T-helper 1 cell treated with Interleukin-12 subunit alpha and Interleukin-12 subunit beta and Interleukin-4 antibody, amounts not matched to agents 30 μg/mL and 1 μg/mL, for 36 hours (primary cell): ENCODE data around the gene TGM3.
"Not testable (repeated sequence)": the region's sequence is repeated elsewhere in the genome, so short reads cannot be mapped to it uniquely, and the experiment has no call there.

Source experiments
- H3K27ac Mint-ChIP-seq: one replicate; pipeline ENCODE4 v1.8.0; 2021; ENCODE audit warnings: mild to moderate bottlenecking, mixed read lengths
- H3K27me3 Mint-ChIP-seq: one replicate; pipeline ENCODE4 v1.8.0; 2021; ENCODE audit warnings: low read depth, mixed read lengths
- H3K36me3 Mint-ChIP-seq: one replicate; pipeline ENCODE4 v1.8.0; 2021; ENCODE audit warnings: low read depth, mixed read lengths
- H3K4me1 Mint-ChIP-seq: one replicate; pipeline ENCODE4 v1.8.0; 2021; ENCODE audit warnings: low read depth, mixed read lengths
- H3K4me3 Mint-ChIP-seq: one replicate; pipeline ENCODE4 v1.8.0; 2021; ENCODE audit warnings: mild to moderate bottlenecking, moderate library complexity, mixed read lengths
- H3K9me3 Mint-ChIP-seq: one replicate; pipeline ENCODE4 v1.8.0; 2021; ENCODE audit warnings: mixed read lengths

The TGM3 gene

GRCh38 chr20:2295886-2296515, at the start of gene TGM3:
Gene TGM3, plus strand, starts transcription at chr20:2296001. Its CDS starts 63 bp downstream, at chr20:2296064.
- no peak within 1 kb of the TSS for H3K27ac Mint-ChIP-seq
- no peaks in the 10 kb centered on the region for H3K27me3 Mint-ChIP-seq
- H3K9me3 Mint-ChIP-seq = no peaks in the 10 kb centered on the region
- H3K36me3 Mint-ChIP-seq = no peaks in the 10 kb centered on the region
- H3K4me3 Mint-ChIP-seq = no peak within 1 kb of the TSS
- peaks cover 2% of the 10 kb centered on the region for H3K4me1 Mint-ChIP-seq

- no peaks in the 10 kb centered on the region for H3K36me3 Mint-ChIP-seq
- no peaks in the 10 kb centered on the region for H3K4me1 Mint-ChIP-seq
- H3K4me3 Mint-ChIP-seq = no peak overlapping the region
- no peaks in the 10 kb centered on the region for H3K9me3 Mint-ChIP-seq
- no peak overlapping the region for H3K27ac Mint-ChIP-seq
- peaks cover 12% of the 10 kb centered on the region for H3K27me3 Mint-ChIP-seq
Observed at GRCh38 chr20:2246069-2246491, 49.7 kb upstream of the TGM3 start.

- Mint-ChIP-seq H3K9me3 (no peaks in the 10 kb centered on the region), H3K27ac (no peak overlapping the region), H3K36me3 (no peaks in the 10 kb centered on the region)
Observed at GRCh38 chr20:2248837-2249236, 47.0 kb upstream of the TGM3 start.

GRCh38 chr20:2249935-2250334, 45.9 kb upstream of the TGM3 start:
- Mint-ChIP-seq H3K9me3 (no peaks in the 10 kb centered on the region), H3K36me3 (no peaks in the 10 kb centered on the region), H3K4me1 (peaks cover 1% of the 10 kb centered on the region), H3K27me3 (peaks cover 21% of the 10 kb centered on the region), H3K4me3 (no peak overlapping the region), H3K27ac (no peak overlapping the region)

More at GRCh38 chr20:2248837-2249236, 47.0 kb upstream of the TGM3 start:
- Mint-ChIP-seq H3K4me3 (no peak overlapping the region), H3K4me1 (peaks cover 1% of the 10 kb centered on the region), H3K27me3 (peaks cover 21% of the 10 kb centered on the region)

- Mint-ChIP-seq H3K4me3 (no peak overlapping the region), H3K9me3 (no peaks in the 10 kb centered on the region), H3K27me3 (peaks cover 26% of the 10 kb centered on the region)
Observed at GRCh38 chr20:2252419-2252997, 43.3 kb upstream of the TGM3 start.

GRCh38 chr20:2253256-2253655, 42.5 kb upstream of the TGM3 start:
- no peaks in the 10 kb centered on the region for H3K36me3 Mint-ChIP-seq
- H3K9me3 Mint-ChIP-seq = no peaks in the 10 kb centered on the region
- peaks cover 26% of the 10 kb centered on the region for H3K27me3 Mint-ChIP-seq
- no peak overlapping the region for H3K4me3 Mint-ChIP-seq
- H3K4me1 Mint-ChIP-seq = peaks cover 14% of the 10 kb centered on the region
- H3K27ac Mint-ChIP-seq = no peak overlapping the region

More at GRCh38 chr20:2252419-2252997, 43.3 kb upstream of the TGM3 start:
- no peak overlapping the region for H3K27ac Mint-ChIP-seq
- no peaks in the 10 kb centered on the region for H3K36me3 Mint-ChIP-seq
- H3K4me1 Mint-ChIP-seq = peaks cover 14% of the 10 kb centered on the region

- peaks cover 23% of the 10 kb centered on the region for H3K27me3 Mint-ChIP-seq
Observed at GRCh38 chr20:2254333-2254732, 41.5 kb upstream of the TGM3 start.

GRCh38 chr20:2255926-2256531, 39.8 kb upstream of the TGM3 start:
- Mint-ChIP-seq H3K4me3 (no peak overlapping the region), H3K27me3 (peaks cover 14% of the 10 kb centered on the region), H3K27ac (peak overlapping the region; percentile 20), H3K9me3 (no peaks in the 10 kb centered on the region), H3K36me3 (no peaks in the 10 kb centered on the region), H3K4me1 (peaks cover 14% of the 10 kb centered on the region)

More at GRCh38 chr20:2254333-2254732, 41.5 kb upstream of the TGM3 start:
- Mint-ChIP-seq H3K9me3 (no peaks in the 10 kb centered on the region), H3K27ac (no peak overlapping the region), H3K4me1 (peaks cover 14% of the 10 kb centered on the region), H3K4me3 (no peak overlapping the region), H3K36me3 (no peaks in the 10 kb centered on the region)

- peaks cover 12% of the 10 kb centered on the region for H3K4me1 Mint-ChIP-seq
- H3K9me3 Mint-ChIP-seq = no peaks in the 10 kb centered on the region
- peaks cover 5% of the 10 kb centered on the region for H3K27me3 Mint-ChIP-seq
- H3K4me3 Mint-ChIP-seq = no peak overlapping the region
- no peaks in the 10 kb centered on the region for H3K36me3 Mint-ChIP-seq
- no peak overlapping the region for H3K27ac Mint-ChIP-seq
Observed at GRCh38 chr20:2259731-2260130, 36.1 kb upstream of the TGM3 start.

GRCh38 chr20:2260250-2260649, 35.6 kb upstream of the TGM3 start:
- H3K4me1 Mint-ChIP-seq = peaks cover 12% of the 10 kb centered on the region
- no peaks in the 10 kb centered on the region for H3K9me3 Mint-ChIP-seq
- H3K36me3 Mint-ChIP-seq = no peaks in the 10 kb centered on the region
- H3K4me3 Mint-ChIP-seq = no peak overlapping the region
- no peak overlapping the region for H3K27ac Mint-ChIP-seq
- peaks cover 5% of the 10 kb centered on the region for H3K27me3 Mint-ChIP-seq

- Mint-ChIP-seq H3K4me1 (peaks cover 5% of the 10 kb centered on the region), H3K36me3 (no peaks in the 10 kb centered on the region), H3K4me3 (no peak overlapping the region), H3K27ac (no peak overlapping the region), H3K27me3 (peaks cover 11% of the 10 kb centered on the region), H3K9me3 (no peaks in the 10 kb centered on the region)
Observed at GRCh38 chr20:2261046-2261485, 34.7 kb upstream of the TGM3 start.

- Mint-ChIP-seq H3K36me3 (no peaks in the 10 kb centered on the region), H3K27ac (no peak overlapping the region), H3K9me3 (no peaks in the 10 kb centered on the region), H3K27me3 (peaks cover 15% of the 10 kb centered on the region), H3K4me1 (peaks cover 4% of the 10 kb centered on the region), H3K4me3 (no peak overlapping the region)
Observed at GRCh38 chr20:2261629-2262028, 34.2 kb upstream of the TGM3 start.

- Mint-ChIP-seq H3K27me3 (peaks cover 27% of the 10 kb centered on the region), H3K27ac (no peak overlapping the region), H3K4me3 (no peak overlapping the region), H3K4me1 (no peaks in the 10 kb centered on the region), H3K9me3 (no peaks in the 10 kb centered on the region), H3K36me3 (no peaks in the 10 kb centered on the region)
Observed at GRCh38 chr20:2264118-2264517, 31.7 kb upstream of the TGM3 start.

GRCh38 chr20:2264621-2265374, 31.0 kb upstream of the TGM3 start:
- H3K9me3 Mint-ChIP-seq, H3K4me3 Mint-ChIP-seq, H3K36me3 Mint-ChIP-seq, H3K27ac Mint-ChIP-seq, H3K4me1 Mint-ChIP-seq: not testable (repeated sequence)
- peaks cover 27% of the 10 kb centered on the region for H3K27me3 Mint-ChIP-seq
